ENCODE data around the gene ELN. TPM values are rescaled to one million over a fixed set of nuclear protein-coding genes. Genes with fewer than 3 reads are reported as not detected.

ELN gene
- total and polyA plus RNA-seq, 8 donors: 202 to 673 (median 229) TPM

DNA sequence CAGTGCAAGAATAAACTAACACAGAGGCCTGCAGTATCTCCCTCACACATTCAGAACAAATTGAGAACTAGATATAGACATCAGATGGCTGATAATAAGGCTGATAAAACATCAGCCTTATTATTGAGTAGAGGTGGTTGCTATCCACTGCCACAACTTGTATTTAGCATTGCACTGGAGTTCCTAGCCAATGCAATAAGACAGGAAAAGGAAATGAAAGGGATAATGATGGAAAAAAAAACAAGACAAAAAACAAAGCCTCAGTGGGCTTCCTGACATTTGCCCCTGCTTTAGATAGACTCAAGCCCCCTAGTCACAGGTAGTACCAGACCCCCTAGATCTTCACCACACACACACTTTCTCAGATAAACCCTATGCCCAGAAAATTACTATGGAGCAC lies 33.2 kb upstream of the ELN start:
- no peaks in the 10 kb centered on the region for H3K36me3 ChIP-seq
- TF ChIP-seq, protein P1, sequence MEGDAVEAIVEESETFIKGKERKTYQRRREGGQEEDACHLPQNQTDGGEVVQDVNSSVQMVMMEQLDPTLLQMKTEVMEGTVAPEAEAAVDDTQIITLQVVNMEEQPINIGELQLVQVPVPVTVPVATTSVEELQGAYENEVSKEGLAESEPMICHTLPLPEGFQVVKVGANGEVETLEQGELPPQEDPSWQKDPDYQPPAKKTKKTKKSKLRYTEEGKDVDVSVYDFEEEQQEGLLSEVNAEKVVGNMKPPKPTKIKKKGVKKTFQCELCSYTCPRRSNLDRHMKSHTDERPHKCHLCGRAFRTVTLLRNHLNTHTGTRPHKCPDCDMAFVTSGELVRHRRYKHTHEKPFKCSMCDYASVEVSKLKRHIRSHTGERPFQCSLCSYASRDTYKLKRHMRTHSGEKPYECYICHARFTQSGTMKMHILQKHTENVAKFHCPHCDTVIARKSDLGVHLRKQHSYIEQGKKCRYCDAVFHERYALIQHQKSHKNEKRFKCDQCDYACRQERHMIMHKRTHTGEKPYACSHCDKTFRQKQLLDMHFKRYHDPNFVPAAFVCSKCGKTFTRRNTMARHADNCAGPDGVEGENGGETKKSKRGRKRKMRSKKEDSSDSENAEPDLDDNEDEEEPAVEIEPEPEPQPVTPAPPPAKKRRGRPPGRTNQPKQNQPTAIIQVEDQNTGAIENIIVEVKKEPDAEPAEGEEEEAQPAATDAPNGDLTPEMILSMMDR (IDR thresholded peaks at IDR 0.05): no peak
- intact Hi-C loops (cut with DNase I): no loop called here

DNA sequence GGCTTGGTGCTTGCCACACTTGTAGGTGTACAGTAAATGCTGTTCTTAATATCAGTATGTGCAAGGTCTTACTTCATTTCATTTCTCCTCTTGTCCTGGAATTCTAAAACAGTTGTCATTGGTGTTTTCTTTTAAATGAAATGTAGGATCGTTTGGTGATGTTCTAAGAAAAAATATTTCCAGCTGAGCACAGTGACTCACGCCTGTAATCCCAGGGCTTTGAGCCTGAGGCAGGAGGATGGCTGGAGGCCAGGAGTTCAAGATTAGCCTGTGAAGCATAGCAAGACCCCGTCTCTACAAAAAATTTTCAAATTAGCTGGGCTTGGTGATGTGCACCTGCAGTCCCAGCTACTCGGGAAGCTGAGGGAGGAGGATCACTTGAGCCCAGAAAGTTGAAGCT lies 32.6 kb upstream of the ELN start:
- peaks cover 0 to 22% of the 10 kb centered on the region in 2 donors for H3K9me3 ChIP-seq
- ATAC-seq (no peak), DNase-seq (no peak)
- no peaks in the 10 kb centered on the region for H3K36me3 ChIP-seq
- no peak overlapping the region for H3K4me3 ChIP-seq
- TF ChIP-seq, protein P1 (IDR thresholded peaks at IDR 0.05): no peak
- no peak overlapping the region for H3K27ac ChIP-seq
- intact Hi-C loops (cut with DNase I): no loop called here
- H3K4me1 ChIP-seq: no peaks in the 10 kb centered on the region
- H3K27me3 ChIP-seq: no peaks in the 10 kb centered on the region

More for the DNA sequence above, 33.2 kb upstream of the ELN start:
- H3K4me1 ChIP-seq: no peaks in the 10 kb centered on the region
- no peak overlapping the region for H3K4me3 ChIP-seq
- H3K27ac ChIP-seq: no peak overlapping the region
- ATAC-seq: no peak
- no peak for DNase-seq
- no peaks in the 10 kb centered on the region for H3K27me3 ChIP-seq
- peaks cover 0 to 22% of the 10 kb centered on the region in 2 donors for H3K9me3 ChIP-seq

DNA sequence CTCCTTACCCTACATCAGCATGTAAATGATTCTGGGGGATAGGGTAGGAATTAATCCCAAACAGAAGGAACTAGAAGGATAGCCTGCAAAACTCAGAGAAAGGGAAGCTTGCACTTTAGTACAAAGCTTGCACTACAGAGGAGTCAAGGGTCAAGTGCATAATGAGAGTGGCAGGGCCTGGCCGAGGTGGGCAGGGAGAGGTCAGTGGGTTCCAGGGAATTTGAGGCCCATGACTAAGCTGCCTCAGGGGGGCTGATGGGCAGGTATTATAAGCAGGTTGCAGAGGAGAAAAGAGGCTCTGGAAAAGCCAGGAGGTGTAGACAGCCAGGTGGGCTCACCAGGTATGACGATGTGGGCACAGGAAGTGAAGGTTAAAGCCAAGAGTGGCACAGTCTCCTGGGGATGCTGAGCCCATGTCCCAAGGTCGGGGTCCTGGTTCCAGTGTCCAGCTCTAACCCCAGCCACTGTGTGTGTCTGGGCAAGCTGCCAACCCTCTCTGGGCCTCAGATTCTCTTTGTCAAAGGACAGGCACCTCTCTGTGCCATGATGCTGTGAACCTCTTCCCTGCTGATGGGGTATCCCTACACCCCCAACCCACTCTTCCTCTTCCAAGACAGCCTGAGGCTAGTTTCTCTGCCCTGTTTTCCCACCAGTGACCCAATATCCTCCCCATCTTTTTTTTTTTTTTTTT lies 32.0 kb upstream of the ELN start:
- no peak for ATAC-seq
- TF ChIP-seq, protein P1 (IDR thresholded peaks at IDR 0.05): no peak

DNA sequence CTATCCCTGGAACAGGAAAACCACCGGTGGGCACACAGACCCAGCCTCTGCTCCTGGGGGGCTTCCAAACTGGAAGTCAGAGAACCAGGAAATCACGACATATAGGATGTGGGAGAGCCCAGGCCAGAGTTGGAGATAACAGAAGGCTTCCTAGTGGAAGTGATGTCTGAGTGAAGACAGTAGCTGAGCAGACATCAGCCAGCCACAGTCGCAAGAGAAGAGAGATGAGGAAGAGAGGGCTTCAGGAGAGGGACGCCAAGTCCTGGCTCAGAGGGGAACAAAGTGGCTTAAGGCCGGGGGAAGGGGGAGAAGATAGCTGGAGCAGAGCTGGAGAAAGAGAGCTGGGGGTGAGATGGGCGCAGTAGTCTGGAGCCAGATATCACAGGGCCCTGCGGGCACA lies 30.9 kb upstream of the ELN start:
- peaks cover 0 to 22% of the 10 kb centered on the region in 2 donors for H3K9me3 ChIP-seq
- ATAC-seq (no peak), DNase-seq (no peak)
- TF ChIP-seq, protein P1 (IDR thresholded peaks at IDR 0.05): no peak
- H3K4me1 ChIP-seq: peaks cover 0 to 1% of the 10 kb centered on the region in 2 donors
- no peak overlapping the region for H3K4me3 ChIP-seq
- H3K36me3 ChIP-seq: no peaks in the 10 kb centered on the region
- no peaks in the 10 kb centered on the region for H3K27me3 ChIP-seq
- no peak overlapping the region for H3K27ac ChIP-seq
- intact Hi-C loops (cut with DNase I): no loop called here

More for the DNA sequence above, 32.0 kb upstream of the ELN start:
- no peaks in the 10 kb centered on the region for H3K36me3 ChIP-seq
- no peak for DNase-seq
- H3K4me3 ChIP-seq: no peak overlapping the region
- H3K27ac ChIP-seq: no peak overlapping the region
- no peaks in the 10 kb centered on the region for H3K4me1 ChIP-seq
- no peaks in the 10 kb centered on the region for H3K27me3 ChIP-seq
- intact Hi-C loops (cut with DNase I): no loop called here
- peaks cover 0 to 22% of the 10 kb centered on the region in 2 donors for H3K9me3 ChIP-seq

DNA sequence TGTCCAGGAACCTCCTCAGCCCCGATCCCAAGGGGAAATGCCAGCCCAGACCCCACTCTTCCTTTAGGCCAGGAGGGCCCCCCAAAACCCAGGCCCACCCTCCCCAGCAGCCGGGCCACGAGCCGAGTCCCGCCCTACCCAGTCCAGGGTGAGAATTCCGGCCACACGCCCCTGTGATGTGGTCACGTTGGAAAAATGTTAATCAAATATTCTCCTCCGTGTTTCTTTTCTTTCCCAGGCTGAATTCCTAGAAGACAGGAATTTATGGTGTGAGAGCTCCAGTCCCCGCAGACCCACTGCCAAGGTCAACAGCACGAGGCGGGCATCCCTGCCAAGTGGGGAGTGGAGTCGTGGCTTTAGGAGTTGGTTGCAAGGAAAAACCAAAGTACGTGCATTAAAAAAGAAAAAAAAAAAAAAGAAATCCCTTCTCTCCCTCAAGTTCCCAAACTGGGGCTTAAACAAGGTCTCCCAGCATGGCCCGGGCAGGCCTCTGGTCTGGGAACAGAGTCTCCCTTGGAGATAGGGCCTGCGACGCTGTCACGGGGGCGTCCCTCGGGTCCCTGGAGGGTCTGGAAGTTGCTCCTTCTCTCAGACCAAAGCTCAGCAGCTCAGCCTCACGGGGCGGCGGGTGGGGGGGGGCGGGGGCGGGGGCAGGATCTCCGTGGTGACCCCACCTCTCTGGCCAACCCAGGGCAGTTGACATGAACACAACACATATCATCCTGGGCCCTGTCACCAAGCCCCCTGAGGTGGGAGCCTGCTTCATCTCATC lies 28.1 kb upstream of the ELN start:
- H3K4me1 ChIP-seq: peaks cover 0 to 18% of the 10 kb centered on the region in 2 donors
- no peaks in the 10 kb centered on the region for H3K36me3 ChIP-seq
- H3K27ac ChIP-seq: no peak overlapping the region
- no peak overlapping the region for H3K4me3 ChIP-seq
- ATAC-seq (peak; percentile 22), DNase-seq (peak in 1 of 4 donors; percentile 34)
- intact Hi-C loops (cut with DNase I): no loop called here
- peaks cover 0 to 10% of the 10 kb centered on the region in 2 donors for H3K9me3 ChIP-seq
- TF ChIP-seq, protein P1 (IDR thresholded peaks at IDR 0.05): no peak
- no peaks in the 10 kb centered on the region for H3K27me3 ChIP-seq
